Panc1 (cell line): Measurements from ENCODE around the gene PDE1C.

ENCODE experiments used
- CTCF ChIP-seq: fragments of 450-650 bp; IDR thresholded peaks from 2 replicates; pipeline ENCODE4 v1.5.1; 2017; ENCODE audit warnings: mild to moderate bottlenecking
- POLR2AphosphoS5 ChIP-seq: IDR thresholded peaks from 2 replicates; pipeline ENCODE4 v1.6.1; 2012; ENCODE audit warnings: mild to moderate bottlenecking, low read depth, low read length, moderate library complexity
- REST ChIP-seq, 2 experiments: IDR thresholded peaks; 2 replicates each; pipeline ENCODE4 v1.6.1; 2011 to 2012; ENCODE audit warnings: low read depth in 2 of 2, control low read depth in 1 of 2, low read length in 1 of 2, mild to moderate bottlenecking in 1 of 2, moderate library complexity in 1 of 2; ENCODE audit not compliant: insufficient read depth in 1 of 2
- SIN3A ChIP-seq: IDR thresholded peaks from 2 replicates; pipeline ENCODE4 v1.6.1; 2012; ENCODE audit warnings: low read depth, mild to moderate bottlenecking, low read length, moderate library complexity, borderline replicate concordance; ENCODE audit not compliant: insufficient read depth

GRCh38 chr7:32025381-32026082 lies 44.7 kb downstream of the PDE1C start:
- TF ChIP-seq CTCF (no peak), SIN3A (no peak), POLR2AphosphoS5 (no peak), REST (IDR thresholded peaks at IDR 0.05; ENCODE audit: insufficient read depth in 1 of 2, low read depth in 2 of 2, low read length in 1 of 2) (no peak)
